Measurements from ENCODE around the gene TGM1. TPM values are rescaled to one million over a fixed set of nuclear protein-coding genes. Genes with fewer than 3 reads are reported as not detected.

TGM1 gene
- total and polyA plus RNA-seq, 2 experiments from 2014 or later, result 0.31 to 0.63 TPM

GRCh38 chr14:24258548-24259265, 4.3 kb downstream of the TGM1 start (continued):
- no peak for TF ChIP-seq ZNF462 (CRISPR knock-in tag; IDR thresholded peaks at IDR 0.05)
- TF ChIP-seq, protein P1, sequence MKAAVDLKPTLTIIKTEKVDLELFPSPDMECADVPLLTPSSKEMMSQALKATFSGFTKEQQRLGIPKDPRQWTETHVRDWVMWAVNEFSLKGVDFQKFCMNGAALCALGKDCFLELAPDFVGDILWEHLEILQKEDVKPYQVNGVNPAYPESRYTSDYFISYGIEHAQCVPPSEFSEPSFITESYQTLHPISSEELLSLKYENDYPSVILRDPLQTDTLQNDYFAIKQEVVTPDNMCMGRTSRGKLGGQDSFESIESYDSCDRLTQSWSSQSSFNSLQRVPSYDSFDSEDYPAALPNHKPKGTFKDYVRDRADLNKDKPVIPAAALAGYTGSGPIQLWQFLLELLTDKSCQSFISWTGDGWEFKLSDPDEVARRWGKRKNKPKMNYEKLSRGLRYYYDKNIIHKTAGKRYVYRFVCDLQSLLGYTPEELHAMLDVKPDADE (IDR thresholded peaks at IDR 0.05), result no peak
- TF ChIP-seq JUNB (IDR thresholded peaks at IDR 0.05; ENCODE audit: unreplicated experiment), result no peak
- TF ChIP-seq, protein P2, sequence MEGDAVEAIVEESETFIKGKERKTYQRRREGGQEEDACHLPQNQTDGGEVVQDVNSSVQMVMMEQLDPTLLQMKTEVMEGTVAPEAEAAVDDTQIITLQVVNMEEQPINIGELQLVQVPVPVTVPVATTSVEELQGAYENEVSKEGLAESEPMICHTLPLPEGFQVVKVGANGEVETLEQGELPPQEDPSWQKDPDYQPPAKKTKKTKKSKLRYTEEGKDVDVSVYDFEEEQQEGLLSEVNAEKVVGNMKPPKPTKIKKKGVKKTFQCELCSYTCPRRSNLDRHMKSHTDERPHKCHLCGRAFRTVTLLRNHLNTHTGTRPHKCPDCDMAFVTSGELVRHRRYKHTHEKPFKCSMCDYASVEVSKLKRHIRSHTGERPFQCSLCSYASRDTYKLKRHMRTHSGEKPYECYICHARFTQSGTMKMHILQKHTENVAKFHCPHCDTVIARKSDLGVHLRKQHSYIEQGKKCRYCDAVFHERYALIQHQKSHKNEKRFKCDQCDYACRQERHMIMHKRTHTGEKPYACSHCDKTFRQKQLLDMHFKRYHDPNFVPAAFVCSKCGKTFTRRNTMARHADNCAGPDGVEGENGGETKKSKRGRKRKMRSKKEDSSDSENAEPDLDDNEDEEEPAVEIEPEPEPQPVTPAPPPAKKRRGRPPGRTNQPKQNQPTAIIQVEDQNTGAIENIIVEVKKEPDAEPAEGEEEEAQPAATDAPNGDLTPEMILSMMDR (conservative IDR thresholded peaks at IDR 0.05; ENCODE audit: low read depth in 2 of 2), result no peak
- TF ChIP-seq REST (IDR thresholded peaks at IDR 0.05; ENCODE audit: unreplicated experiment), result no peak
- TF ChIP-seq ZNF114 (CRISPR knock-in tag; IDR thresholded peaks at IDR 0.05), result no peak
- TF ChIP-seq NANOG (IDR thresholded peaks at IDR 0.05; ENCODE audit: borderline replicate concordance), result no peak
- TF ChIP-seq POLR2AphosphoS5 (IDR thresholded peaks at IDR 0.05; ENCODE audit: low read depth), result no peak
- TF ChIP-seq STAT1 (IDR thresholded peaks at IDR 0.05; ENCODE audit: unreplicated experiment), result no peak
- TF ChIP-seq CREB1 (CRISPR knock-in tag; IDR thresholded peaks at IDR 0.05; ENCODE audit: low read depth), result no peak
